Stimulated activated naive CD4-positive, alpha-beta T cell treated with Interleukin-2 at 50 U/mL for 16 hours (primary cell): ENCODE measurements around the gene UBXN2A.

ENCODE experiments used
- DNase-seq: peaks from one replicate; lab custom pipeline; 2025; lab: John Stamatoyannopoulos, UW

Gene UBXN2A

DNA sequence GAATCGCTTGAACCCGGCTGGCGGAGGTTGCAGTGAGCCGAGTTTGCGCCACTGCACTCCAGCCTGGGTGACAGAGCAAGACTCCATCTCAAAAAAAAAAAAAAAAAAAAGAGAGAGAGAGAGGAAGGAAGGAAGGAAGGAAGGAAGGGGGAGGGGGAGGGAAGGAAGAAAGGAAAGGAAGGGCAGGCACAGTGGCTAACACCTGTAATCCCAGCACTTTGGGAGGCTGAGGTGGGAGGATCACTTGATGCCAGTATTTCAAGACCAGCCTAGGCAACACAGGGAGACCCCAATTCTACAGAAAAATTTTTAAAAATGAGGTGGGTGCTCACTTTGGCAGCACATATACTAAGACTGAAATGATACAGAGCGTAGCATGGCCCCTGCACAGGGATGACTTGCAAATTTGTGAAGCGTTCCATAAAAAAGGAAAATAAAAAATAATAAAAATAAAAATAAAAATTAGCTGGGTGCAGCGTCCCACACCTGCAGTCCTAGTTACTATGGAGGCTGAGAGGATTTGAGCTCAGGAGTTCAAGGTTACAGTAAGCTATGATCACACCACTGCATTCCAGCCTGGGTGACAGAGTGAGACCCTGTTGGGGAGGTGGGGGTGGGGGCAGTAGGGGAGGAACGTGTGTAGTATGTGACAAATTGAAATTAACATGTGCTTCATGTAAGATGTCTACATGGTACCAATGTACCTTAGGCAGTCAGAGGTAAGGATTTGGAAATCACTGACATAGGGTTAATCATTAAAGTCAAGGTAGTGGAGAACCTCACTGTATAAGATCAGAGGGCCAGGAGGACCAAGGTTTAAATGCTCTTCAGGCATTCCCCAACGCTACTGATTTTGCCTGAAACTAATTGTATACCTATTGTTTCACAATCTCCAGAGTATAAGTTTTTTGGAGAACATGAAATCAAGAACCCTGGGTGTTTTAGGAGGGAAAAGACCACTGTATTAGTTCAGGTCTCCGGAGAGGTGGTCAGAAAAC lies 105.5 kb downstream of the UBXN2A start:
- DNase-seq = no peak

- DNase-seq = no peak
These were observed 106.3 kb downstream of the UBXN2A start for GRCh38 chr2:24046599-24046929.

DNA sequence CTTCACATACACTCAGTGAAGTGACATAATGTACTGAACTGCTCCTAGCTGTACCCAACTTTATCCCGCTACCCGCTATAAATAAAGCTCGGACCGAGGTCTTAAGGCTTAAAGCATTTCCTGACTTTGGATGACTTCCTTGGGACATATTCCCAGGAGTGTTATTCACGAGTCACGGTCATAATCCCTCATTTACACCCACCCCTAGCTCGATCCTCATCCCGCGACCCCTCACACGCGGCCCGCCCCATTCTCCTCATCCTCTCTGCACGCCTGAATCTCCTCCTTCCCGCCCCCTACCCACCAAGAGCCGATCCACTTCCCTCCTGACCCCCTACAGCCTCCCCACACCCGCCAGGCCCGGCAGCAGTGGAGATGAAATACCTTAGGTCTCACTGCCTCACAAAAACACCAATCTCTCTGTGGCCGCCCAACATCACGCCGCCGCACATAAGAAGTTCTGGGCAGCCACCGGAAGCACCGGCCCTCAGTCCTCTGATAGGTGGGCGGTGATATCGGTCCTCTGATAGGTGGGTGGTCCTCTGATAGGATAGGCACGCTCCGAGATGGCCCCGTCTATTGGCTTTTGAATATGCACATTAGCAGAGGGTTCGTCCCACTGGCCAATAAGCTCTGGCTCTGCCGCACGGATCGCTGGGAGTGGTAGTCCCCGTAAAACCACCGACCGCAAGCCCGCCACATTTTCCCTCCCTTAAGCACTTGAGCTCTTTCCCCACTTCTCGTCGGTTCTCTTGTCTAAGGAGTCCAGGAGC lies 106.9 kb downstream of the UBXN2A start, which contains the start of gene WDCP:
WDCP (minus strand) TSS at position 462 of the 773 bp plus-strand sequence. CDS start 7,897 bp downstream, outside the sequence.
- peak; percentile 94 for DNase-seq

GRCh38 chr2:24047703-24048033 lies 107.4 kb downstream of the UBXN2A start:
- DNase-seq = no peak

DNA sequence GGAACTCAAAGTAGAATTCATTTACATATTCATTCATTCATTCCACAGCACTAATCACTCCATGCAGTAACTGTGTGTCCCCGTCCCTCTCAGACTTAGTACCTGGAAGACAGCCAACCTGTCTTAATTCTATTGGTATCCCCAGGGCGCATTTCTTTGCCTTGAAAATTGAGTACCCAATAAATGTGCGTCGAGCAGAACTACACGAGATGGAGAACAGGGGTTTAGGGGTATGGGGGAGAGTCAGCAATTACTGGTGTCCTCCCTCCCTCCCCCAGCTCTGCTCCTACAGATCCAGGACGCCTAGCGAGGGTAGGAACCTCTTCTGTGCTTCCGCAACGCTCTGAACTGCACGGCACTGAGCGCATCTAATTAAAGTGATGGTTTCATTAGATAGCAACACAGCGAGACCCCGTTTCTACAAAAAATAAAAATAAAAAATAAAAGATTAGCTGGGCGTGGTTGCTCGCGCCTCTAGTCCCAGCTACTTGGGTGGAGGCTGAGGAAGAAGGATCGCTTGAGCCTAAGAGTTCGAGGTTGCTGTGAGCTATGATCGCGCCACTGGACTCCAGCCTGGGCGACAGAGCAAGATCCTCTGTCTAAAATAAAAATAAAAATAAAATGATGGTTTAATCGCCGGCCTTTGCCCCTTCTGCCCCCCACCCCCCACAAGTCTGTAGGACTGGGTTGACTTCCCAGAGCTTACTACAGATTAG lies 108.7 kb downstream of the UBXN2A start:
- DNase-seq = no peak

DNA sequence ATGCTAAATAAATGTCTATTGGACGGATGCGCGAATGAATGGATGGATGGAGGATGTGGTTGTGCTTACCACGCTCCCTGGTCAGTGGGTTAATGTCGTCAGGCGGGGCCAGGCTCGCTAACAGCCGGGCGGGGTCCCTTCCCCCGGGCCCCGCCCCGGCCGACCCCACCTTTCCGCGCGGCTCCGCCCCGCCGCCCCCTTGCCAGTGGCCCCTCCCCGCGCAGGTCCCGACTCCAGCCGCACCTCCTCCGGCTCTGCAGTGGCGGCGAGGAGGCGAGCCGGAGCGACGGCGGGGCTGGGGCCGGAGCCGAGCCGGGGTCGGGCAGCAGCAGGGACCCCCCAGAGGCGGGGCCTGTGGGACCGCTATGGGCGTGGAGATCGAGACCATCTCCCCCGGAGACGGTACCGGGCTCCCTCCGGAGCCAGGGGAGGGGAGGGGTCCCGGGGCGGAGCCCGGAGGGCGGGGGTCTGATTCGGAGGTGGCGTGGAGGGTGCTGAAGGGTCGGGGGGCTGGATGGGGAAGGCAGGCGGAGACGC lies 109.3 kb downstream of the UBXN2A start, which contains the start of gene FKBP1B:
FKBP1B (plus strand) TSS at position 257 of the 537 bp plus-strand sequence; CDS start at position 366, 109 bp downstream.
- peak; percentile 52 for DNase-seq

DNA sequence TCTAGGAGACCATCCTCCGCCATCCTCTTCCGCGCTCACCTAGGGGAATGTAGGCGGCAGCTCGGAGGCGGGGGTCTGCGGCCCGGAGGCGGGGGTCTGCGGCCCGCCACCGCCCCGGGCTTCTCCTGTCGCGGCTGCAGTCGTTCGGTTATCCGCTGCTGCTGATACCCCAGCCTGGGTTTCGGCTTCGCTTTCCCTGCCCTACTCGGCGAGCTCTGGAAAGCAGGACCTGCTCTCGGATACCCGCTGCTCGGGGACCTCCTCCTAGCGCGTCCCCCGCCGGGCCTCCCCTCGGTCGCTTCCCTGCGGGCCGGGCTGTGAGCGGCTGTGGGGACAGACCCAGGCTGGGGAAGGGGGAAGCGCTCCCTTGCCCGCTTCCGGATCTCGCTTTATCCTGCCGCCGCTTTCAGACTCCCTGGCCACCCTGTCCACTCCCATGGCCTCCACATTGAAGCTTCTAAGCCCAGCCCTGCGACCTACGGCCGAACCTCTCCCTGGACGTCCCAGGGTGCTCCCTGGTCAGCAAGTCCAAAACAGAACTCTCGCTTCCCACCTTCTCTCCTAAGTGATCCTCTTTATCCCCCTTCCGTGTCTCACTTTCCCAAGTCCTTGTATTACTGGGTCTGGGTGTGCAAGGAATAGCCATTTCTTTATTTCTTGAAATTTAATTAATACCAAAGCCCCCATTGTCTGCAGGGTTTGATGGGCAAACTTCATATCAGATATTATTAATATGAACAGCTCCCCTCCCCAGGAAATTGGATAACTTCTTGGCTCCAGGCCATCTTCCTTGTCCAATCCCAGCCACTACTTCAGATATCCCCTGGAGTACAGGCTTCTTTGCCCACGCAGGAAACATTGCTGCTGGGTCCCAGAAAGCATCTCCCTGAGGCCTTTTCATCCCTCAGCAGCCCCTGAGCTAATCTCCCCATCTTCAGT lies 110.0 kb downstream of the UBXN2A start:
- no peak for DNase-seq

DNA sequence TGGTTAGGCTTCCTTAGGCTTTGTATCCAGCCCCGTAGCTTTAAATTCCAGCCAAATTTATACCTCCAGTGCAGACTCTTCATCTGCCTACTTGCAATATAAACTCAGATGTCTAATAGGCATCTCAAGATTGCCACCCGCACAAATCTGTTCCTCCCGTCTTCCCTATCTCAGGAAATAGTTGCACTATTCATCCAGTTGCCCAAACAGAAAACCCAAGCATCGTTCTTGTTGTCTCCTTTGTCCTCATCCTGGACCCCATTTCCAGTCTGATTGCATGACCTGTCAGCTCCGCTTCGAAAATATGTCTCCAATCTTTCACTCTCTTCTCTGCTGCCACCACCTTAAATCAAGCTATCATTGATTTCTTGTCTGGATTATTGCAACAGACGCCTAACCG lies 111.6 kb downstream of the UBXN2A start:
- DNase-seq = no peak

DNA sequence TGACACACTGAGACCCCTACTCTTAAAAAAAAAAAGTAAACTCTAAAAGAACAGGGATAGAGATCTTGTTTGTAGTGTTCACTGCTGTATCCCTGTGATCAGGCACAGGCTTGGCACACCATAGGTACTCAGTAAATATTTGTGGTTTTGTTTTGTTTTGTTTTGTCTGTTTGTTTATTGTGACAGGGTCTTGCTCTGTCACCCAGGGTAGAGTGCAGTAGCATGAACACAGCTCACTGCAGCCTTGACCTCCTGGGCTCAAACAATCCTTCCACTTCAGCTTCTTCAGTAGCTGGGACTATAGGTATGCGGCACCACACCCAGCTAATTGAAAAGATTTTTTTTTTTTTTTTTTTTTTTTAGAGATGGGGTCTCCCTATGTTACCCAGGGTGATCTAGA lies 112.7 kb downstream of the UBXN2A start:
- no peak for DNase-seq
